ENCODE results near the gene DLK1. TPM values are rescaled to one million over a fixed set of nuclear protein-coding genes. Genes with fewer than 3 reads are reported as not detected.

The DLK1 gene
- total RNA-seq, 1 experiment from 2014 or later, result not detected

- DNase-seq (ENCODE audit: low spot score), result no peak
Observed at GRCh38 chr14:100776681-100777365, 50.1 kb downstream of the DLK1 start.

GRCh38 chr14:100777366-100777817, 50.7 kb downstream of the DLK1 start:
- DNase-seq (ENCODE audit: low spot score), result no peak

- DNase-seq (ENCODE audit: low spot score), result no peak
Observed at GRCh38 chr14:100777818-100778525, 51.3 kb downstream of the DLK1 start.

- DNase-seq (ENCODE audit: low spot score), result no peak
Observed at GRCh38 chr14:100778526-100778882, 51.8 kb downstream of the DLK1 start.

GRCh38 chr14:100778951-100779690, 52.4 kb downstream of the DLK1 start:
- DNase-seq (ENCODE audit: low spot score), result no peak

- no peak for DNase-seq (ENCODE audit: low spot score)
Observed at GRCh38 chr14:100779691-100780080, 53.0 kb downstream of the DLK1 start.

- DNase-seq (ENCODE audit: low spot score), result no peak
Observed at GRCh38 chr14:100780246-100780645, 53.6 kb downstream of the DLK1 start.

- DNase-seq (ENCODE audit: low spot score), result no peak
Observed at GRCh38 chr14:100780646-100781355, 54.1 kb downstream of the DLK1 start.

- DNase-seq (ENCODE audit: low spot score), result no peak
Observed at GRCh38 chr14:100781952-100782351, 55.3 kb downstream of the DLK1 start.

GRCh38 chr14:100782516-100783320, 56.0 kb downstream of the DLK1 start:
- DNase-seq (ENCODE audit: low spot score), result no peak

- no peak for DNase-seq (ENCODE audit: low spot score)
Observed at GRCh38 chr14:100783630-100784370, 57.1 kb downstream of the DLK1 start.

- DNase-seq (ENCODE audit: low spot score), result no peak
Observed at GRCh38 chr14:100784523-100785337, 58.0 kb downstream of the DLK1 start.

- DNase-seq (ENCODE audit: low spot score), result no peak
Observed at GRCh38 chr14:100785338-100785615, 58.6 kb downstream of the DLK1 start.

- no peak for DNase-seq (ENCODE audit: low spot score)
Observed at GRCh38 chr14:100785626-100786025, 58.9 kb downstream of the DLK1 start.

- DNase-seq (ENCODE audit: low spot score), result no peak
Observed at GRCh38 chr14:100786131-100786530, 59.4 kb downstream of the DLK1 start.

GRCh38 chr14:100786576-100787219, 60.0 kb downstream of the DLK1 start:
- DNase-seq (ENCODE audit: low spot score), result no peak

GRCh38 chr14:100787659-100788058, 61.0 kb downstream of the DLK1 start:
- DNase-seq (ENCODE audit: low spot score), result no peak

Data from A172 (cell line).